Spleen (tissue), 11 donors: ENCODE measurements around the gene BMPER. TPM values are rescaled to one million over a fixed set of nuclear protein-coding genes. Genes with fewer than 3 reads are reported as not detected.

Source experiments
- DNase-seq: peaks from one replicate; pipeline ENCODE4 v3.0.0-alpha.2; 2020
- H3K27ac ChIP-seq, 8 donors: fragments of 200-600 bp; sonication (generic) in 7 of 8; 1 replicate in 4 of 8; 2 replicates in 4 of 8; pipeline versions ENCODE4 v1.5.0 to v1.8.0; 2016 to 2021; ENCODE audit warnings: inconsistent platforms in 4 of 8, mild to moderate bottlenecking in 4 of 8, moderate library complexity in 1 of 8
- H3K27me3 ChIP-seq, 7 donors: fragments of 200-600 bp; sonication (generic) in 6 of 7; replicated peaks in 1 of 7; 1 replicate in 4 of 7; 2 replicates in 3 of 7; pipeline versions ENCODE4 v1.5.0 to v1.8.0; 2016 to 2021; ENCODE audit warnings: inconsistent platforms in 3 of 7, mild to moderate bottlenecking in 1 of 7
- H3K36me3 ChIP-seq, 6 donors: fragments of 200-600 bp; sonication (generic) in 5 of 6; 1 replicate in 4 of 6; 2 replicates in 2 of 6; pipeline versions ENCODE4 v1.5.0 to v1.8.0; 2016 to 2021; ENCODE audit warnings: inconsistent platforms in 2 of 6
- H3K4me1 ChIP-seq, 6 donors: fragments of 200-600 bp; sonication (generic) in 5 of 6; 1 replicate in 3 of 6; 2 replicates in 3 of 6; pipeline versions ENCODE4 v1.5.0 to v1.8.0; 2016 to 2021; ENCODE audit warnings: inconsistent platforms in 3 of 6
- H3K4me3 ChIP-seq, 8 donors: fragments of 200-600 bp; sonication (generic) in 7 of 8; 1 replicate in 4 of 8; 2 replicates in 4 of 8; pipeline versions ENCODE4 v1.5.0 to v1.8.0; 2016 to 2021; ENCODE audit warnings: inconsistent platforms in 4 of 8, mild to moderate bottlenecking in 4 of 8, moderate library complexity in 2 of 8
- H3K9me3 ChIP-seq, 8 donors: fragments of 200-600 bp; sonication (generic) in 7 of 8; 1 replicate in 4 of 8; 2 replicates in 4 of 8; pipeline versions ENCODE4 v1.5.0 to v1.8.0; 2016 to 2021; ENCODE audit warnings: inconsistent platforms in 4 of 8
- POLR2A ChIP-seq, 3 donors: fragments of 450-650 bp; IDR thresholded peaks; one replicate each; pipeline ENCODE4 v1.5.1; 2017; ENCODE audit warnings: antibody characterized with exemption in 3 of 3, mild to moderate bottlenecking in 1 of 3
- POLR2AphosphoS5 ChIP-seq, 3 donors: sonication (generic); formaldehyde crosslinking; IDR thresholded peaks; one replicate each; pipeline ENCODE4 v1.5.1; 2017; ENCODE audit warnings: antibody characterized with exemption in 3 of 3
- WGBS, 5 donors: extraction: QIAGEN DNeasy Blood & Tissue Kit in 3 of 5; methylation state at CpG; one replicate each; pipeline versions ENCODE4 v1.1.5 to v1.1.7; 2013 to 2018; 5-methylcytosine and 5-hydroxymethylcytosine counted together
- intact Hi-C: fragments of 100-400 bp; cut with DNase I; formaldehyde crosslinking; loops from one replicate; pipeline ENCODE4 v1.15.0; 2023; ENCODE audit warnings: low total_unique reads
- polyA plus RNA-seq, 3 donors: library from polyadenylated mRNA; stranded (reverse); fragments of 200-250 nt; gene quantifications; one replicate each; pipeline ENCODE4 v1.2.1, GENCODE V29; 2013
- total RNA-seq, 7 donors: library from RNA; depleted of rRNA in 3 of 7; stranded (reverse); fragments of >200 nt in 3 of 7; fragmentation: NEBNext Ultra II Directional in 4 of 7; extraction: Animal tissue kit (Norgen Biotek cat#: 25700) in 4 of 7; gene quantifications; one replicate each; pipeline versions ENCODE4 v1.1.0 to v1.2.1, GENCODE V29; 2016 to 2021
- TF ChIP-seq, protein P1 (sequence below), 11 experiments: fragments of 200-600 bp in 7 of 11; fragments of 450-650 bp in 4 of 11; sonication (generic) in 4 of 11; IDR thresholded peaks in 8 of 11; conservative IDR thresholded peaks in 3 of 11; 1 replicate in 7 of 11; 2 replicates in 4 of 11; pipeline versions ENCODE4 v1.4.0 to v1.8.0; 2016 to 2021; ENCODE audit warnings: antibody characterized with exemption in 11 of 11, inconsistent platforms in 4 of 11, mild to moderate bottlenecking in 1 of 11
- donor health status: healthy with polysubstance abuse.
- donor health status: DM: no; HTN: no; CAD: no; lungs with moderate emphysema.
- donor health status: DM: no; HTN: no; CAD: no.
- donor health status: Bipolar disorder and iron deficiency.
- donor health status: healthy.
- donor health status: DM: no; HTN: no; CAD: no.
- donor health status: DM: yes; HTN: yes; CAD: no.

BMPER gene
- total and polyA plus RNA-seq, 10 donors, result 0.14 to 4.4 (median 2.1) TPM

- intact Hi-C loops, result no loop called here
- Histone ChIP-seq H3K9me3 (no peaks in the 10 kb centered on the region), H3K4me1 (no peaks in the 10 kb centered on the region), H3K27me3 (no peaks in the 10 kb centered on the region), H3K4me3 (no peak overlapping the region), H3K27ac (no peak overlapping the region), H3K36me3 (no peaks in the 10 kb centered on the region)
- DNase-seq, result no peak
- no peak for TF ChIP-seq POLR2AphosphoS5 (IDR thresholded peaks at IDR 0.05)
- no peak for TF ChIP-seq POLR2A (IDR thresholded peaks at IDR 0.05)
- TF ChIP-seq, protein P1, sequence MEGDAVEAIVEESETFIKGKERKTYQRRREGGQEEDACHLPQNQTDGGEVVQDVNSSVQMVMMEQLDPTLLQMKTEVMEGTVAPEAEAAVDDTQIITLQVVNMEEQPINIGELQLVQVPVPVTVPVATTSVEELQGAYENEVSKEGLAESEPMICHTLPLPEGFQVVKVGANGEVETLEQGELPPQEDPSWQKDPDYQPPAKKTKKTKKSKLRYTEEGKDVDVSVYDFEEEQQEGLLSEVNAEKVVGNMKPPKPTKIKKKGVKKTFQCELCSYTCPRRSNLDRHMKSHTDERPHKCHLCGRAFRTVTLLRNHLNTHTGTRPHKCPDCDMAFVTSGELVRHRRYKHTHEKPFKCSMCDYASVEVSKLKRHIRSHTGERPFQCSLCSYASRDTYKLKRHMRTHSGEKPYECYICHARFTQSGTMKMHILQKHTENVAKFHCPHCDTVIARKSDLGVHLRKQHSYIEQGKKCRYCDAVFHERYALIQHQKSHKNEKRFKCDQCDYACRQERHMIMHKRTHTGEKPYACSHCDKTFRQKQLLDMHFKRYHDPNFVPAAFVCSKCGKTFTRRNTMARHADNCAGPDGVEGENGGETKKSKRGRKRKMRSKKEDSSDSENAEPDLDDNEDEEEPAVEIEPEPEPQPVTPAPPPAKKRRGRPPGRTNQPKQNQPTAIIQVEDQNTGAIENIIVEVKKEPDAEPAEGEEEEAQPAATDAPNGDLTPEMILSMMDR (IDR thresholded peaks at IDR 0.05 in 8 of 11, conservative IDR thresholded peaks at IDR 0.05 in 3 of 11), result no peak
- 69 to 97% (median 85%) methylated on average over 1 of the region's 1 CpG for WGBS, 5 donors
These were observed 176.6 kb downstream of the BMPER start for GRCh38 chr7:34081935-34082334.

DNA sequence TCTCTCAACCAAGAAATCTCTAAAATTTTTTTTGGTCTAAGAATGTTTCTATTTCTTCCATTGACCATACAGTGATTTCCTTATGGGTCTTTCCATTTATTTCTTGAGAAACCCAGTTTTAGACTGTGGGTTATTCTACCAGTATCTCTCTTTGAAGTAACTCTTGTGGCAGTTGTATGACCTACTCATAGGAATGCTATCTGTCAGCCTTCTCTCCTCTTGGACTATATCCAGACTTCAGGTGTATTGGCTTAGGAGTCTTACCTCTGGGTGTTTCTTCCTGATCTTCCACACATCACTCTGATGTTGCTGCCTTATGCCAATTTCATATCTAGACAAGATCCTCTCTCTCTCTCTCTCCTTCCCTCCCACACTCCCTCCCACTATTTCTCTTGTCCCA is 178.1 kb downstream of the BMPER start:
- no peaks in the 10 kb centered on the region for H3K36me3 ChIP-seq
- no peak for DNase-seq
- H3K27ac ChIP-seq, result no peak overlapping the region
- no peaks in the 10 kb centered on the region for H3K9me3 ChIP-seq
- H3K4me3 ChIP-seq, result no peak overlapping the region
- intact Hi-C loops, result no loop called here
- H3K27me3 ChIP-seq, result no peaks in the 10 kb centered on the region
- H3K4me1 ChIP-seq, result no peaks in the 10 kb centered on the region
- TF ChIP-seq POLR2AphosphoS5 (IDR thresholded peaks at IDR 0.05), result no peak

DNA sequence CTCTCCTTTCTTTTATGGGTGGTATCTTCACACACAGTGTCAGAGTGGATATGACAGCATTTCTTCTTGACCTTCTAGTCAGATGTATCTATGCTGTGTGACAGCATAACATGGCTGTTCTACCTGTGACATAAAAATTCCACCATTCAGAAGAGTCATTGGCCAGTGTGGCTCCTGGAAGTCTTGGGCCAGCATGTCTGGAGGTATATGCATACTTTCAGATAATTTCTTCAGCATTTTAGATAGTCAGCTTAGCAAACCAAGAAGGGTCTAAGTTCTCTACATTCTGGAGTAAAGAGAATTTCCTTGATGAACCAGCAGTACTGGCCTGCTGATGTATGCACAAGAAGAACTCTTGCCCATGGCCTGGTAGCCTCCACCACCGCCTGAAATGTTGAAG is 179.3 kb downstream of the BMPER start:
- 45 to 93% (median 80%) methylated on average over 1 of the region's 1 CpG for WGBS, 5 donors
- Histone ChIP-seq H3K27ac (no peak overlapping the region), H3K4me1 (no peaks in the 10 kb centered on the region), H3K27me3 (no peaks in the 10 kb centered on the region), H3K4me3 (no peak overlapping the region), H3K9me3 (no peaks in the 10 kb centered on the region), H3K36me3 (no peaks in the 10 kb centered on the region)
- no peak for DNase-seq
- intact Hi-C loops, result no loop called here
- TF ChIP-seq POLR2AphosphoS5 (IDR thresholded peaks at IDR 0.05), result no peak
- TF ChIP-seq, protein P1 (IDR thresholded peaks at IDR 0.05 in 8 of 11, conservative IDR thresholded peaks at IDR 0.05 in 3 of 11), result no peak
- TF ChIP-seq POLR2A (IDR thresholded peaks at IDR 0.05), result no peak

DNA sequence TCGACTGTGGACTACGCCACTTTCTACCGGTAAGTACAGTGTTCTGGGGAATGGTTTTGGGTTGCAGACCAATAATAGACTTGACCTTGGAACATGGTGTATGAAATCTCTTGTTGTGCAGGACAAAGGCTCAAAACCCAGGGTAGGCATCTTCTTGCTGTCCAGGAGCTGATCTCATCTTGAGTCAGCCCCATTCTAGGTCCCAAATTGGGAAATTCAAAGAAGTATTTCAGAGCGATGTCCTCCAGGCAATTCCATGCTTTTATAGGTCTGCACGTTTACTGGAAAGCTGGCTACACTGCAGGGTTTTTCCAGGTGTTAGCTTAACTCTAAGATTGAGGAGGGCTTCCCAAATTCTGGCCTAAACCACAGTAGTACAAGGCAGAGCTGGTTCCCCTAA is 180.7 kb downstream of the BMPER start:
- Histone ChIP-seq H3K36me3 (no peaks in the 10 kb centered on the region), H3K27ac (no peak overlapping the region), H3K27me3 (no peaks in the 10 kb centered on the region), H3K4me3 (no peak overlapping the region), H3K4me1 (no peaks in the 10 kb centered on the region), H3K9me3 (no peaks in the 10 kb centered on the region)
- 88 to 94% (median 91%) methylated on average over 5 of the region's 5 CpGs for WGBS, 5 donors
- no peak for DNase-seq
- intact Hi-C loops, result no loop called here
- TF ChIP-seq POLR2AphosphoS5 (IDR thresholded peaks at IDR 0.05), result no peak
- TF ChIP-seq POLR2A (IDR thresholded peaks at IDR 0.05), result no peak
- TF ChIP-seq, protein P1 (IDR thresholded peaks at IDR 0.05 in 8 of 11, conservative IDR thresholded peaks at IDR 0.05 in 3 of 11), result no peak

DNA sequence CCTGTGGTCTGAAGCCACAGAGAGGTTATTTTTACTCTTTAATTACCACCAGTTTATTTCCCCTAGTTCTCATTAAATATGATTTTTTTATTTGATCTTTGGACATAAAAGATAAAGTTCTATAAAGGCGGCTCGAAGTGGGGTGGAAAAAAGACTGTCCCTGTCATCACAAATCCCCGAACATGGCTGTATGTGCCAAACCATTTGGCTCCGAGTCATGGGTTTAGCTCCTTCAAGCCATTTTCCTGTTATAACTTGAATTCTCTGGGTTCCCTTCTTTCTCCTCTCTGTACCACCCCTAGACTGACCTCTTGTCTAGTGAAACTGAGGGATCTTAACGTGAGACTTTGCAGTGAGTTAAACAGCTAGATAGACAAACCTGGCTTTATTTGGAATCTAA is 181.6 kb downstream of the BMPER start:
- Histone ChIP-seq H3K9me3 (no peaks in the 10 kb centered on the region), H3K27ac (no peak overlapping the region), H3K4me3 (no peak overlapping the region), H3K27me3 (no peaks in the 10 kb centered on the region), H3K36me3 (no peaks in the 10 kb centered on the region), H3K4me1 (no peaks in the 10 kb centered on the region)
- no peak for TF ChIP-seq POLR2AphosphoS5 (IDR thresholded peaks at IDR 0.05)
- TF ChIP-seq, protein P1 (IDR thresholded peaks at IDR 0.05 in 8 of 11, conservative IDR thresholded peaks at IDR 0.05 in 3 of 11), result no peak
- no peak for TF ChIP-seq POLR2A (IDR thresholded peaks at IDR 0.05)
- intact Hi-C loops, result no loop called here
- no peak for DNase-seq
- 81 to 91% (median 90%) methylated on average over 5 of the region's 5 CpGs for WGBS, 5 donors
